Esophagus squamous epithelium (tissue), 4 donors: ENCODE data around the gene RPS6KA4.

Experiments
- CTCF ChIP-seq, 6 experiments: fragments of 450-650 bp in 4 of 6; fragments of 200-600 bp in 2 of 6; sonication (generic) in 2 of 6; IDR thresholded peaks; one replicate each; pipeline ENCODE4 v1.5.1; 2016 to 2019; ENCODE audit warnings: antibody characterized with exemption in 6 of 6, mild to moderate bottlenecking in 4 of 6, moderate library complexity in 4 of 6
- POLR2A ChIP-seq, 4 donors: fragments of 450-650 bp; IDR thresholded peaks; one replicate each; pipeline ENCODE4 v1.6.1; 2017; ENCODE audit warnings: antibody characterized with exemption in 4 of 4, mild to moderate bottlenecking in 4 of 4, moderate library complexity in 3 of 4

GRCh38 chr11:64413417-64413816, 54.5 kb downstream of the RPS6KA4 start:
- TF ChIP-seq CTCF (IDR thresholded peaks at IDR 0.05), result no peak
- TF ChIP-seq POLR2A (IDR thresholded peaks at IDR 0.05), result no peak
